Keratinocyte (primary cell): Measurements from ENCODE around the gene ATP12A. TPM values are rescaled to one million over a fixed set of nuclear protein-coding genes. Genes with fewer than 3 reads are reported as not detected.
A peak's percentile ranks its signal among the peaks of the same experiment; 100 is the strongest.
"Not testable (repeated sequence)": the region's sequence is repeated elsewhere in the genome, so short reads cannot be mapped to it uniquely, and the experiment has no call there.

ENCODE experiments used
- DNase-seq: peaks from one replicate; pipeline ENCODE4 v3.0.0-alpha.2; 2011; ENCODE audit warnings: low read depth, missing footprints, low spot score
- FAIRE-seq: peaks from 2 replicates; lab custom pipeline; 2011; peaks lifted over from hg19 to GRCh38; lab: Jason Lieb, UNC
- H2AFZ ChIP-seq: 2 replicates; pipeline ENCODE4 v1.6.0; 2012; ENCODE audit warnings: low read length, control low read depth, inconsistent platforms; ENCODE audit not compliant: control insufficient read depth
- H3K27ac ChIP-seq: 2 replicates; pipeline ENCODE4 v1.5.1; 2011; ENCODE audit warnings: low read length; ENCODE audit not compliant: control insufficient read depth, insufficient read depth
- H3K27me3 ChIP-seq: 3 replicates; pipeline ENCODE4 v1.6.0; 2011; ENCODE audit warnings: low read length; ENCODE audit not compliant: control insufficient read depth, insufficient read depth; ENCODE audit errors: extremely low read depth
- H3K36me3 ChIP-seq, 2 experiments: 2 replicates in 1 of 2; 3 replicates in 1 of 2; pipeline ENCODE4 v1.5.1; 2011; ENCODE audit warnings: low read length in 2 of 2, mild to moderate bottlenecking in 1 of 2; ENCODE audit not compliant: control insufficient read depth in 2 of 2, insufficient read depth in 2 of 2; ENCODE audit errors: extremely low read depth in 1 of 2
- H3K4me1 ChIP-seq: 3 replicates; pipeline ENCODE4 v1.5.1; 2011; ENCODE audit warnings: low read length; ENCODE audit not compliant: control insufficient read depth, insufficient read depth; ENCODE audit errors: extremely low read depth
- H3K4me2 ChIP-seq: 3 replicates; pipeline ENCODE4 v1.6.0; 2011; ENCODE audit warnings: low read depth, low read length; ENCODE audit not compliant: control insufficient read depth, insufficient read depth; ENCODE audit errors: extremely low read depth
- H3K4me3 ChIP-seq, 3 experiments: fragments of 200-600 bp in 1 of 3; sonication (generic) in 1 of 3; 2 replicates in 2 of 3; 3 replicates in 1 of 3; pipeline ENCODE4 v1.5.1; 2011 to 2016; ENCODE audit warnings: low read length in 3 of 3, mild to moderate bottlenecking in 3 of 3, control low read depth in 2 of 3, inconsistent platforms in 1 of 3, low read depth in 1 of 3, mixed read lengths in 1 of 3, mixed run types in 1 of 3, moderate library complexity in 1 of 3; ENCODE audit not compliant: control insufficient read depth in 2 of 3, insufficient read depth in 2 of 3; ENCODE audit errors: extremely low read depth in 1 of 3
- H3K79me2 ChIP-seq: 2 replicates; pipeline ENCODE4 v1.6.0; 2012; ENCODE audit warnings: low read length; ENCODE audit not compliant: control insufficient read depth, insufficient read depth
- H3K9ac ChIP-seq: 3 replicates; pipeline ENCODE4 v1.6.0; 2011; ENCODE audit warnings: low read length; ENCODE audit not compliant: control insufficient read depth, insufficient read depth; ENCODE audit errors: extremely low read depth
- H3K9me1 ChIP-seq: 3 replicates; pipeline ENCODE4 v1.6.0; 2011; ENCODE audit warnings: low read length; ENCODE audit not compliant: control insufficient read depth, insufficient read depth; ENCODE audit errors: extremely low read depth
- H3K9me3 ChIP-seq: 2 replicates; pipeline ENCODE4 v1.5.1; 2012; ENCODE audit warnings: low read depth, low read length; ENCODE audit not compliant: control insufficient read depth
- H4K20me1 ChIP-seq: 3 replicates; pipeline ENCODE4 v1.6.0; 2011; ENCODE audit warnings: low read length; ENCODE audit not compliant: control insufficient read depth, insufficient read depth; ENCODE audit errors: extremely low read depth
- EZH2 ChIP-seq: IDR thresholded peaks from one replicate; pipeline ENCODE4 v1.6.1; 2012; ENCODE audit warnings: inconsistent platforms, mild to moderate bottlenecking, low read length, moderate library complexity
- dilution Hi-C: fragments of 300-500 bp; cut with MboI; formaldehyde crosslinking; loops from one replicate; pipeline ENCODE4 v1.7.0; 2020; ENCODE audit warnings: low sequenced_read_pairs; ENCODE audit not compliant: extremely low pct_ligation_motif_present
- polyA plus RNA-seq, 5 experiments: library from polyadenylated mRNA; depleted of rRNA in 3 of 5; stranded (reverse) in 3 of 5; stranded (forward) in 1 of 5; unstranded in 1 of 5; fragments of >200 nt; gene quantifications; 1 replicate in 1 of 5; 2 replicates in 3 of 5; 3 replicates in 1 of 5; pipeline versions ENCODE4 v1.2.1 to v1.2.3, GENCODE V29; 2011 to 2012; ENCODE audit warnings: missing spikeins in 2 of 5, low read depth in 1 of 5, low replicate concordance in 1 of 5
- TF ChIP-seq, protein P1 (sequence below), 3 experiments: IDR thresholded peaks in 1 of 3; conservative IDR thresholded peaks in 1 of 3; optimal IDR thresholded peaks in 1 of 3; 2 replicates in 2 of 3; 3 replicates in 1 of 3; pipeline versions ENCODE3 to v1.5.1; 2011; ENCODE audit warnings: low read length in 3 of 3, mild to moderate bottlenecking in 3 of 3, moderate library complexity in 2 of 3, control low read depth in 1 of 3, inconsistent platforms in 1 of 3; ENCODE audit not compliant: insufficient read depth in 2 of 3; ENCODE audit errors: extremely low read depth in 1 of 3

ATP12A gene
- polyA plus RNA-seq, 1 donor (not counting 4 experiments of a cell fraction or from before 2014, with no cell fraction given): 0.79 TPM

DNA sequence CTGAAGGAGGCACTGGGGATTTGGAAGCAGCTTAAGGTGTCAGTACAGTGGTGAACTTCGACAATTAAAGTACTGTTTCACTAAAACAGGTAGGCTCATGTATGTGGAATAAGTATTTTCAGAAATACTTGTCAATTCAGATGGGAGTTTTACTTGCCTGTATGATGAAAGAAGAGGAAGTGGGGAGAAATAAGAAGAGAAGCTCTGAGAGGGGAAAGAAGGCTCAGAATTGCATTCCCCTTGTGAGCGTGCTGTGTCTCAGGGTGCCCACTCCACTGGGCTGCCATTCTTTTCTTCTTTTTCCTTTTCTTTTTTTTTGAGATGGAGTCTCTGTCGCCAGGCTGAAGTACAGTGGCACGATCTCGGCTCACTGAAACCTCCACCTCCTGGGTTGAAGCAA is 45.2 kb downstream of the ATP12A start:
- H3K79me2 ChIP-seq: no peaks in the 10 kb centered on the region
- DNase-seq: no peak
- no peak overlapping the region for H3K27ac ChIP-seq
- no peaks in the 10 kb centered on the region for H3K36me3 ChIP-seq
- TF ChIP-seq EZH2: no peak
- no peak overlapping the region for H2AFZ ChIP-seq
- H3K4me1 ChIP-seq: no peaks in the 10 kb centered on the region
- peaks cover 4% of the 10 kb centered on the region for H3K27me3 ChIP-seq
- FAIRE-seq: no peak
- H3K9ac ChIP-seq: no peak overlapping the region
- H3K4me2 ChIP-seq: no peak overlapping the region
- dilution Hi-C loops: no loop called here
- H4K20me1 ChIP-seq: no peaks in the 10 kb centered on the region
- no peaks in the 10 kb centered on the region for H3K9me1 ChIP-seq
- no peak overlapping the region for H3K4me3 ChIP-seq
- H3K9me3 ChIP-seq: no peaks in the 10 kb centered on the region

DNA sequence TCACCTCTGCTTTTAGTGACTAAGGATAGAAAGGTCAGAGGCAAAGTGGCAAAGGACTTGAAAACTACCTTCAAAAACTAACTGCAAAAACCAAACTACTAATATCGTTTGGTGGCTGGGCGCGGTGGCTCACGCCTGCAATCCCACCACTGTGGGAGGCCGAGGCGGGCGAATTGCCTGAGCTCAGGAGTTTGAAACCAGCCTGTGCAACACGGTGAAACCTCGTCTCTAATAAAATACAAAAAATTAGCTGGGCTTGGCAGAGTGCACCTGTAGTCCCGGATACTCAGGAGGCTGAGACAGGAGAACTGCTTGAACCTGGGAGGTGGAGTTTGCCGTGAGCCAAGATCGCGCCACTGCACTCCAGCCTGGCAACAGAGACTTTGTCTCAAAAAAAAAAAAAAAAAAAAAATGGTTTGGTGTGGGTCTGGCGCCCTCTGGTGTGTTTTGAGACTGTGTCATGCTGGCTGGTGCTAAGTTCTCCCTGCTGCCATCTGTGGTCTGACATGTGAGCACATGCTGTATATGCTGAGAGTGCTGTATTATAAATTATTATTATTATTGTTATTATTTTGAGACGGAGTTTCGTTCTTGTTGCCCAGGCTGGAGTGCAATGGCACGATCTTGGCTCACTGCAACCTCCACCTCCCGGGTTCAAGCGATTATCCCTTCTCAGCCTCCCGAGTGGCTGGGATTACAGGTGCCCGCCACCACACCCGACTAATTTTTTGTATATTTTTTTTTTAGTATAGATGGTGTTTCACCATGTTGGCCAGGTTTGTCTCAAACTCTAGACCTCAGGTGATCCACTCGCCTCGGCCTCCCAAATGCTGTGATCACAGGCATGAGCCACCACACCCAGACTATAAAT is 47.8 kb downstream of the ATP12A start:
- Histone ChIP-seq H3K4me1 (no peaks in the 10 kb centered on the region), H3K4me2 (no peak overlapping the region), H3K4me3 (no peak overlapping the region), H3K9me3 (no peaks in the 10 kb centered on the region), H3K27ac (no peak overlapping the region), H3K9me1 (no peaks in the 10 kb centered on the region), H3K27me3 (peaks cover 4% of the 10 kb centered on the region), H4K20me1 (no peaks in the 10 kb centered on the region), H3K79me2 (no peaks in the 10 kb centered on the region), H3K9ac (no peak overlapping the region), H3K36me3 (no peaks in the 10 kb centered on the region), H2AFZ (no peak overlapping the region)
- DNase-seq (peak; percentile 38), FAIRE-seq (peak; percentile 20)
- no peak for TF ChIP-seq EZH2
- TF ChIP-seq, protein P1, sequence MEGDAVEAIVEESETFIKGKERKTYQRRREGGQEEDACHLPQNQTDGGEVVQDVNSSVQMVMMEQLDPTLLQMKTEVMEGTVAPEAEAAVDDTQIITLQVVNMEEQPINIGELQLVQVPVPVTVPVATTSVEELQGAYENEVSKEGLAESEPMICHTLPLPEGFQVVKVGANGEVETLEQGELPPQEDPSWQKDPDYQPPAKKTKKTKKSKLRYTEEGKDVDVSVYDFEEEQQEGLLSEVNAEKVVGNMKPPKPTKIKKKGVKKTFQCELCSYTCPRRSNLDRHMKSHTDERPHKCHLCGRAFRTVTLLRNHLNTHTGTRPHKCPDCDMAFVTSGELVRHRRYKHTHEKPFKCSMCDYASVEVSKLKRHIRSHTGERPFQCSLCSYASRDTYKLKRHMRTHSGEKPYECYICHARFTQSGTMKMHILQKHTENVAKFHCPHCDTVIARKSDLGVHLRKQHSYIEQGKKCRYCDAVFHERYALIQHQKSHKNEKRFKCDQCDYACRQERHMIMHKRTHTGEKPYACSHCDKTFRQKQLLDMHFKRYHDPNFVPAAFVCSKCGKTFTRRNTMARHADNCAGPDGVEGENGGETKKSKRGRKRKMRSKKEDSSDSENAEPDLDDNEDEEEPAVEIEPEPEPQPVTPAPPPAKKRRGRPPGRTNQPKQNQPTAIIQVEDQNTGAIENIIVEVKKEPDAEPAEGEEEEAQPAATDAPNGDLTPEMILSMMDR (optimal IDR thresholded peaks at IDR 0.05 in 1 of 3, IDR thresholded peaks at IDR 0.05 in 1 of 3, conservative IDR thresholded peaks at IDR 0.05 in 1 of 3; ENCODE audit: extremely low read depth in 1 of 3, insufficient read depth in 2 of 3, low read length in 3 of 3): peak; percentile 70 to 80 (median 78)
- dilution Hi-C loops: no loop called here

DNA sequence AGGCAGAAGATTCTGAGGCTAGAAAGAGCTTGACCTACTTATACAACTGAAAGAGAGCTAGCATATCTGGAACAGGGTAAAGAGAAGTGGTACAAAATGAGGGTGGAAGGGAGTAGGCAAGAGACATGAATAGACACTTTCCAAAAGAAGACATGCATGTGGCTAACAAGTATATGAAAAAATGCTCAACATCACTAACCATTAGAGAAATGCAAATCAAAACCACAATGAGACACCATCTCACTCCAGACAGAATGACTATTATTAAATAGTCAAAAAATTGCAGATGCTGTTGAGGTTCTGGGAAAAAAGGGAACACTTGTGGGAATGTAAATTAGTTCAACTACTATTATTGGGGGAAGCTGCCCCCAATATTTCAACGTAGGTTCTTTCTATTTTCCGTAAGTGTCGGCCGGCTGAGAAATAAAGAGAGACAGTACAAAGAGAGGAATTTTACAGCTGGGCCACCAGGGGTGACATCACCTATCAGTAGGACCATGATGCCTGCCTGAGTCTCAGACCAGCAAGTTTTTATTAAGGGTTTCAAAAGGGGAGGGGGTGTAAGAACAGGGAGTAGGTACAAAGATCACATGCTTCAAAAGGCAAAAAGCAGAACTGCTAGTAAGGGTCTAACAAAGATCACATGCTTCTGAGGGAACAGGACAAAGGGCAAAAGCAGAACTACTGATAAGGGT is 50.8 kb downstream of the ATP12A start:
- H3K4me2 ChIP-seq, H3K9ac ChIP-seq, dilution Hi-C loops, H3K27me3 ChIP-seq, H4K20me1 ChIP-seq, H2AFZ ChIP-seq, DNase-seq, H3K27ac ChIP-seq, H3K4me3 ChIP-seq, H3K79me2 ChIP-seq, FAIRE-seq, H3K36me3 ChIP-seq, H3K9me1 ChIP-seq, H3K4me1 ChIP-seq, H3K9me3 ChIP-seq: not testable (repeated sequence)
